ENCODE results near the gene ZNF500. TPM values are rescaled to one million over a fixed set of nuclear protein-coding genes. Genes with fewer than 3 reads are reported as not detected.

ZNF500 gene
- polyA plus RNA-seq, 2 of the 4 experiments (the other 2 are of a cell fraction) = 4.6 to 6.7 TPM

GRCh38 chr16:4763791-4764190, 3.2 kb downstream of the ZNF500 start:
- no peak for FAIRE-seq
- CTCF ChIA-PET = interaction anchor here (1.2 kb wide), 1 partner anchor 48 kb away, joined by 3 read pairs; no protein-coding TSS in a partner anchor
- POLR2A ChIA-PET = no interaction called here

DNA sequence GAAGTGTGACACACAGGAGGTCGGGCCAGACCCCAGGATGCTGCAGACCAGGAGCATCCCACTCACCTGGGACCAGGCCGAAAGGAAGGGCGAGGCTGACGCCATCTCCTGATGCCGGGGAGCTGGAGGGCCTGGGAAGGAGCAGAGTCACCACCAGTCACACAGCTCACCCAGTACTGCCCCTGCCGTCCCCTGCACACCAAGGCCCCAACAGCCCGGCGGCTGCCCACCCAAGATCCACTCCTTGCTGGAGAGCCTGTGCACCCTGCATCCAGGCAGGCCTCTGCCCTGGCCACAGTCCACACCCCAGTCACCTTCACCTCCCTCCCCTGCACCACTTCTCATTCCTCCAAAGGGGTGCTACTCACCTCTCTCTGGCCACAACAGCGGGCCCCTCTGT, 4.8 kb downstream of the ZNF500 start:
- peaks cover 7% of the 10 kb centered on the region; the same call in 1 of the 3 replicates for H3K4me1 ChIP-seq
- no peak overlapping the region for H3K27ac ChIP-seq
- CTCF ChIA-PET = interaction anchor here (0.7 kb wide), 1 partner anchor 10 kb away, joined by 4 read pairs; no protein-coding TSS in a partner anchor
- FAIRE-seq (no peak), ATAC-seq (no peak), DNase-seq (ENCODE audit: low read depth in 1 of 2, low spot score in 1 of 2) (no peak)
- POLR2A ChIA-PET = no interaction called here
- TF ChIP-seq NR3C1 (IDR thresholded peaks at IDR 0.05) = no peak
- no peak for TF ChIP-seq CEBPB (IDR thresholded peaks at IDR 0.05)
- TF ChIP-seq MAZ (IDR thresholded peaks at IDR 0.05; ENCODE audit: borderline replicate concordance, low read depth, low read length) = no peak
- TF ChIP-seq NFE2L2 (conservative IDR thresholded peaks at IDR 0.05; ENCODE audit: low read length) = no peak
- TF ChIP-seq RAD21 (conservative IDR thresholded peaks at IDR 0.05 in 1 of 2, IDR thresholded peaks at IDR 0.05 in 1 of 2) = no peak
- no peak for TF ChIP-seq ZC3H11A (IDR thresholded peaks at IDR 0.05)
- TF ChIP-seq, protein P1, sequence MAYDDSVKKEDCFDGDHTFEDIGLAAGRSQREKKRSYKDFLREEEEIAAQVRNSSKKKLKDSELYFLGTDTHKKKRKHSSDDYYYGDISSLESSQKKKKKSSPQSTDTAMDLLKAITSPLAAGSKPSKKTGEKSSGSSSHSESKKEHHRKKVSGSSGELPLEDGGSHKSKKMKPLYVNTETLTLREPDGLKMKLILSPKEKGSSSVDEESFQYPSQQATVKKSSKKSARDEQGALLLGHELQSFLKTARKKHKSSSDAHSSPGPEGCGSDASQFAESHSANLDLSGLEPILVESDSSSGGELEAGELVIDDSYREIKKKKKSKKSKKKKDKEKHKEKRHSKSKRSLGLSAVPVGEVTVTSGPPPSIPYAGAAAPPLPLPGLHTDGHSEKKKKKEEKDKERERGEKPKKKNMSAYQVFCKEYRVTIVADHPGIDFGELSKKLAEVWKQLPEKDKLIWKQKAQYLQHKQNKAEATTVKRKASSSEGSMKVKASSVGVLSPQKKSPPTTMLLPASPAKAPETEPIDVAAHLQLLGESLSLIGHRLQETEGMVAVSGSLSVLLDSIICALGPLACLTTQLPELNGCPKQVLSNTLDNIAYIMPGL (CRISPR knock-in tag; IDR thresholded peaks at IDR 0.05; ENCODE audit: borderline replicate concordance) = no peak
- TF ChIP-seq SREBF2 (IDR thresholded peaks at IDR 0.05) = no peak
- no peak for TF ChIP-seq RNF2 (IDR thresholded peaks at IDR 0.05; ENCODE audit: borderline replicate concordance, low read depth)
- no peak for TF ChIP-seq FOSB (CRISPR knock-in tag; IDR thresholded peaks at IDR 0.05)
- TF ChIP-seq KDM1A (IDR thresholded peaks at IDR 0.05; ENCODE audit: low read depth) = no peak
- no peak for TF ChIP-seq RCOR1 (IDR thresholded peaks at IDR 0.05; ENCODE audit: low read depth, low read length)
- TF ChIP-seq ZNF302 (CRISPR knock-in tag; IDR thresholded peaks at IDR 0.05) = no peak
- no peak for TF ChIP-seq REST (IDR thresholded peaks at IDR 0.05)
- TF ChIP-seq EP300 (IDR thresholded peaks at IDR 0.05) = no peak
- no peak for TF ChIP-seq ELK1 (IDR thresholded peaks at IDR 0.05; ENCODE audit: low read depth, low read length)
- no peaks in the 10 kb centered on the region for H3K9me3 ChIP-seq
- H3K4me3 ChIP-seq = no peak overlapping the region
- no peak overlapping the region for H3K4me2 ChIP-seq
- WGBS (ENCODE audit: missing lambda C conversion rate) = 93% methylated on average over 9 of the region's 9 CpGs

More at GRCh38 chr16:4763791-4764190, 3.2 kb downstream of the ZNF500 start:
- Histone ChIP-seq H3K4me3 (no peak overlapping the region), H3K4me2 (no peak overlapping the region), H3K4me1 (peaks cover 13% of the 10 kb centered on the region; the same call in 2 of the 3 replicates), H3K27ac (no peak overlapping the region), H3K9me3 (no peaks in the 10 kb centered on the region)
- DNase-seq (ENCODE audit: low read depth in 1 of 2, low spot score in 1 of 2) (no peak), ATAC-seq (no peak)
- 94% methylated on average over 7 of the region's 7 CpGs for WGBS (ENCODE audit: missing lambda C conversion rate)
- TF ChIP-seq NR3C1 (IDR thresholded peaks at IDR 0.05) (no peak), HOXB5 (CRISPR knock-in tag; IDR thresholded peaks at IDR 0.05) (no peak), ESRRA (IDR thresholded peaks at IDR 0.05; ENCODE audit: borderline replicate concordance, low read length) (no peak), RCOR1 (IDR thresholded peaks at IDR 0.05; ENCODE audit: low read depth, low read length) (no peak), NFE2L2 (conservative IDR thresholded peaks at IDR 0.05; ENCODE audit: low read length) (no peak), ZC3H11A (IDR thresholded peaks at IDR 0.05) (no peak), CBX2 (IDR thresholded peaks at IDR 0.05; ENCODE audit: borderline replicate concordance, low read depth) (no peak), HOXB13 (CRISPR knock-in tag; IDR thresholded peaks at IDR 0.05; ENCODE audit: low read depth) (no peak), JUNB (IDR thresholded peaks at IDR 0.05) (no peak), EHMT2 (IDR thresholded peaks at IDR 0.05; ENCODE audit: low read depth) (no peak), CHD4 (IDR thresholded peaks at IDR 0.05; ENCODE audit: borderline replicate concordance) (no peak), FOSL2 (IDR thresholded peaks at IDR 0.05) (no peak), FOSL2 (CRISPR knock-in tag; IDR thresholded peaks at IDR 0.05) (no peak), TFCP2L1 (CRISPR knock-in tag; IDR thresholded peaks at IDR 0.05) (no peak)
- TF ChIP-seq, protein P2, sequence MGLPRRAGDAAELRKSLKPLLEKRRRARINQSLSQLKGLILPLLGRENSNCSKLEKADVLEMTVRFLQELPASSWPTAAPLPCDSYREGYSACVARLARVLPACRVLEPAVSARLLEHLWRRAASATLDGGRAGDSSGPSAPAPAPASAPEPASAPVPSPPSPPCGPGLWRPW (IDR thresholded peaks at IDR 0.05) = no peak

Data from A549 (cell line).